Neutrophil (primary cell): ENCODE data around the gene STRA6.

ENCODE experiments used
- H3K27ac ChIP-seq: fragments of 200-600 bp; sonication (generic); 2 replicates; pipeline ENCODE4 v1.5.1; 2016; ENCODE audit warnings: mild to moderate bottlenecking, moderate library complexity
- H3K27me3 ChIP-seq: fragments of 200-600 bp; sonication (generic); 2 replicates; pipeline ENCODE4 v1.6.0; 2016; ENCODE audit warnings: mild to moderate bottlenecking
- H3K36me3 ChIP-seq: fragments of 200-600 bp; sonication (generic); 2 replicates; pipeline ENCODE4 v1.5.1; 2017
- H3K4me1 ChIP-seq, 2 experiments: fragments of 200-600 bp in 1 of 2; sonication (generic) in 1 of 2; 1 replicate in 1 of 2; 2 replicates in 1 of 2; pipeline versions ENCODE4 v1.5.1 to v1.6.1; 2013 to 2016; ENCODE audit warnings: low read depth in 1 of 2, low read length in 1 of 2, mild to moderate bottlenecking in 1 of 2, moderate library complexity in 1 of 2; ENCODE audit not compliant: control insufficient read depth in 1 of 2, insufficient read depth in 1 of 2
- H3K4me3 ChIP-seq, 2 experiments: fragments of 200-600 bp in 1 of 2; sonication (generic) in 1 of 2; 1 replicate in 1 of 2; 2 replicates in 1 of 2; pipeline ENCODE4 v1.5.1; 2013 to 2016; ENCODE audit warnings: low read depth in 1 of 2, low read length in 1 of 2, mild to moderate bottlenecking in 1 of 2, moderate library complexity in 1 of 2
- H3K9me3 ChIP-seq: fragments of 200-600 bp; sonication (generic); 2 replicates; pipeline ENCODE4 v1.5.1; 2016
- TF ChIP-seq, protein P1 (sequence below): fragments of 200-600 bp; sonication (generic); IDR thresholded peaks from 2 replicates; pipeline ENCODE4 v1.5.1; 2016; ENCODE audit warnings: antibody characterized with exemption

Gene STRA6

DNA sequence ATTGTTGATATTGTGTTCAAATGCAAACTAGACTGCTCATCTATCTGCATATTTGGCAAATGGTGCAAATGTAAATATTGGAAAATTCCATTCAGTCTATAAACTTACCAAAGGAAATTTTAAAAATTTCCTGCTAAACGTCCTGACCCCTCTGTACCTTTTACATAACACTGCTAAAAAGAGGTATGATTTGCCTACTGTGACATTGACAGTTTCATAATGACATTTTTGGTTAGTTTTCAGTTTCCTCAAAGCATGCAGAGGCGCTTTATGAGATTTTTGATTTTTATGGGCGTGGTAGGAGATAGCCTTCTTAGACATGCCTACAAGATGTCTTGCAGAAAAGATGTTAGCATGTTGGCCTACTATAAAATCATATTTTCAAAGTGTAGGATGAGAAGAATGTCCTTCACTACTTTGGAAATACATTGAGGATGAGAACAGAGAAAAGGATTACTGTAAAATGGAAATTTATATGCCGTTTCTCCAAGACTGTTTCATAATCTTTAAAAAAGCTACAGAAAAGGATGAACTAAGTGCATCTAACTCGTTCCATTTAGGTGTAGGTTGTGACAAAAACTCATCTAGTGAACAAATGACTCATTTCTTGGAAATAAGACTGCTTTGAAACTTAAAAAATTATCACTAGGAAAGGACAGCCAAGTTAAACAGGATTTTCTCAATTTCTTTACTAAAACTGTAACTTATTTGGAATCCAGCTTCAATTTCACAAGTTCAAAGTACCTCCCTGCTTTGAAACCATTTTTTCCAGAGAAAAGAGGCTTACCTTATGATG, 43.5 kb downstream of the STRA6 start:
- Histone ChIP-seq H3K27me3 (peaks cover 63% of the 10 kb centered on the region), H3K4me3 (no peak overlapping the region), H3K4me1 (no peaks in the 10 kb centered on the region), H3K9me3 (no peaks in the 10 kb centered on the region), H3K27ac (no peak overlapping the region), H3K36me3 (no peaks in the 10 kb centered on the region)
- TF ChIP-seq, protein P1, sequence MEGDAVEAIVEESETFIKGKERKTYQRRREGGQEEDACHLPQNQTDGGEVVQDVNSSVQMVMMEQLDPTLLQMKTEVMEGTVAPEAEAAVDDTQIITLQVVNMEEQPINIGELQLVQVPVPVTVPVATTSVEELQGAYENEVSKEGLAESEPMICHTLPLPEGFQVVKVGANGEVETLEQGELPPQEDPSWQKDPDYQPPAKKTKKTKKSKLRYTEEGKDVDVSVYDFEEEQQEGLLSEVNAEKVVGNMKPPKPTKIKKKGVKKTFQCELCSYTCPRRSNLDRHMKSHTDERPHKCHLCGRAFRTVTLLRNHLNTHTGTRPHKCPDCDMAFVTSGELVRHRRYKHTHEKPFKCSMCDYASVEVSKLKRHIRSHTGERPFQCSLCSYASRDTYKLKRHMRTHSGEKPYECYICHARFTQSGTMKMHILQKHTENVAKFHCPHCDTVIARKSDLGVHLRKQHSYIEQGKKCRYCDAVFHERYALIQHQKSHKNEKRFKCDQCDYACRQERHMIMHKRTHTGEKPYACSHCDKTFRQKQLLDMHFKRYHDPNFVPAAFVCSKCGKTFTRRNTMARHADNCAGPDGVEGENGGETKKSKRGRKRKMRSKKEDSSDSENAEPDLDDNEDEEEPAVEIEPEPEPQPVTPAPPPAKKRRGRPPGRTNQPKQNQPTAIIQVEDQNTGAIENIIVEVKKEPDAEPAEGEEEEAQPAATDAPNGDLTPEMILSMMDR: no peak

DNA sequence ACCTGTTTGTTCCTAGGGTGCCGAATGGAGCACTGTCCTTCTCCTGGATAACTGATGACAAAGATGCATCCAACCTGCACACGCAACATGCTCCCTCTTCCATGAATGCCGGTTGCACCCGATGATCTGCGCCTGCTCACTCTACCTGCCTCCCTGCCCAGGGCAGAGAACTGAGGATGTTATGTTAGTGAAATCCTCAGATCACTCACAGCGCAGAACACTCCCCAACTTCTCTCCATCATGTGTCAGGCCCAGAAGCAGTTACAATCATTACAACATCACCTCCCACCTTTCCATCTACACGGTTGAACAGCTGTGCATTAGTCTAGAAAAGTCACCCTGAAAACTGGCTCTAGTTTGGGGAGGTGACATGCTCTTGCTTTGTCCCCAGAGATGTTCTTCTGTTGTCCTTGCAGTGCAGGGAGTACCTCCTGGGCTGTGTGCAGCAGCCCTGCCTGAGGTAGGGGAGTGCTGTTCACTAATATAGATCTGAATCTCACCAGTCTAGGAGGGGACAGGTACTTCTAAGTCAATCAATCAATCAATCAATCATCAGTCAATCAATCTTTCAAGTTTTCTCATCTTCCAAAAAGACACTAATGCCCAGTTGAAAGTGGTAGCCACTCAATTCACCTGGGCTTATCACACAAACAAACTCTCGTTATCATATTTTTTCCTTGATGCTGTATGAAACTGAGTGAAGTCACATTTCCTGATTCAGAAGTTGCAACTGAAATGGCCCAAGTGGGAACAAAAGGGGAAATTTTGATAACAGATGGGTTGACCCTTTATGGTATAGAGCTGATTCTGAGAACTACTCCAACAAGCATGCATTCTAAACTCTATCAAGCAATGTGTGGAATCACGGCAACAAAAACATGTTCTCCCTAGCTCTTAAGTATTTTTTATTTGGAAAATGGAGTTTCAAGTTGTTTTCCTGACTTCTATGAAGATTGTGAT, 44.4 kb downstream of the STRA6 start:
- Histone ChIP-seq H3K4me3 (no peak overlapping the region), H3K36me3 (no peaks in the 10 kb centered on the region), H3K27me3 (peaks cover 63% of the 10 kb centered on the region), H3K4me1 (no peaks in the 10 kb centered on the region), H3K9me3 (no peaks in the 10 kb centered on the region), H3K27ac (no peak overlapping the region)
- TF ChIP-seq, protein P1: no peak

DNA sequence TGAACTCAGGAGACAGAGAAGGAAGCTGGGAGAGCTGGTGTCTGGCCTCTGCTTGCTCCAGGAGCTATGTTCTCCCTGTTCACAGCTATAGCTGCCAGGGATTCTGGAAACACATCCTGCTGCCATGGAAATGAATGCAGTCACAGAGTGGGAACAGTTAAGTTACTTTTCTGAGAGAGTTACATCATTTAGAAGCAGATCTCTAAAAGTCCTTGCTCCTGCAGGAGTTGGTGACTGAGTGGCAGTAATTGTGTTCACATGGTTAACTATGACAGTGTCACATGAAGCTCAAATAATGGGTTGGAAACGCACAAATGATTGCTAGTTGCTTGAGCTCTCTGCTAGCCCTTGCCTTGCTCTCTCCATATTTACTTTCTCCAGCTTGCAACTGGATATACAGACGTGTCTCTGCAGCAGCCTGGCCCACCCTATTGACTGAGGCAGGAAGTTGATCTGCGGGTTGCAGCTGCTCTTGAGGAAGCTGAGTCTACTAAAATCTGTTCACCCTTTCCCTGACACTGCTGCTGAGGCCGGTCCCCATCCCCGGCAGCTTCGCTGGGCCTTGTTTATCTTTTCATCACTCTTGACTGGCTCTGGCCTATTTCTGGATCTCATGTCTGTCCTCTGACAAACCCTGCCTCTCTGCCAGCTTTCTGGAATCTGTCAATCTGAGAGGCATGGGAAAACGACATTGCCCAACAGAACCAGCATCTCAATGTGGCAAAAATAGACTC, 45.7 kb downstream of the STRA6 start:
- TF ChIP-seq, protein P1: no peak
- no peak overlapping the region for H3K27ac ChIP-seq
- peaks cover 73% of the 10 kb centered on the region for H3K27me3 ChIP-seq
- H3K4me3 ChIP-seq: no peak overlapping the region
- no peaks in the 10 kb centered on the region for H3K36me3 ChIP-seq
- no peaks in the 10 kb centered on the region for H3K4me1 ChIP-seq
- no peaks in the 10 kb centered on the region for H3K9me3 ChIP-seq

DNA sequence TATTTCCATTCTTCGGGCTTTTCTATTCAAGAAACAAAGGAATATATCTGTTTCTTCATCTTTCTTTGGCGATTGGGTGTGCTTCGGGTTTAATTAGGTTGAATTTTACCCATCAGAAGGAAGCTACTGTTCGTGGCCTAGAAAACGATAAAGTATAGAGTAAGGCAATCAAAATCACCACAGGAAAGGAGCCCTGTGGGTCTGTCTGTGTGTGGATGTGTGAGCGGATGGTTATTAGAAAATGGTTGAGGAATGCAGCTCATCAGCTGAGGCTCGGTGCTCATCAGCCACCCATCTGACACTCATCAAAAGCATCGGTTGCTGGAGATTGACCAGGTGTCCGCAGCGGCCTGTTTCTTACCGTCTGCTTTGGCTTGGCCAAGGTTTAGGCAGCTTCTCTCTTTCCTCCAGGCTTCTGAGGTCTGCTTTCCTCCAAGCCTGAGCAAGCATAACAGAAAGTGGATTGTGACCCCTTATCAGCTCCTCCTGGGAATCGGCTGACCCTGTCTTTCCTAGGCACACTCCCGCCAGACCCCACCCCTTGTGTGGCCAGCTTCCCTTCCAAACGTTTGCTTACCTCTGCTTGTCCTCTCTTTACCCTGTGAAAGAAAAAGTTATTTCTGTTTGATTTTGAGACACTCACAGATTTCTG, 46.7 kb downstream of the STRA6 start:
- H3K27me3 ChIP-seq: peaks cover 81% of the 10 kb centered on the region
- TF ChIP-seq, protein P1: no peak

DNA sequence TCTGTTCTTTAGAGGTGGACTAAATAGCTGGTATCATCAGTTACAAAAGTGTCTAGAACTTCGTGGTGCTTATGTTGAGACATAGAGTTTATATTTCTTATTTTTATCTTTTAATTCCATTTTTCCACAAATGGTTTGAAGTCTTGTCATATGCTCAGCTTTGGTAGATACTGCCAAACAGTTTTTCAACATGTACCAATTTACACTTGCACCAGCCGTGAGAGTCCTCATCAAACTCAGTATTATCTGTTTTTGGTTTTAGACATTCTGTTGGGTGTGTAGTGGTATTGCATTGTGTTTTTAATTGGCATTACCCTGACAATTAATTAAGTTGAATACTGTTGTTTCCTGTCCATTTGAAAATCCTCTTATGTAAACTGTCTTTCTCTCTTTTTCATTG, 55.5 kb downstream of the STRA6 start:
- TF ChIP-seq, protein P1: no peak
- no peak overlapping the region for H3K27ac ChIP-seq
- no peaks in the 10 kb centered on the region for H3K36me3 ChIP-seq
- no peaks in the 10 kb centered on the region for H3K9me3 ChIP-seq
- no peaks in the 10 kb centered on the region for H3K4me1 ChIP-seq
- H3K27me3 ChIP-seq: peaks cover 86% of the 10 kb centered on the region
- no peak overlapping the region for H3K4me3 ChIP-seq

More for the DNA sequence above, 46.7 kb downstream of the STRA6 start:
- no peak overlapping the region for H3K4me3 ChIP-seq
- H3K4me1 ChIP-seq: no peaks in the 10 kb centered on the region
- H3K9me3 ChIP-seq: no peaks in the 10 kb centered on the region
- H3K27ac ChIP-seq: no peak overlapping the region
- no peaks in the 10 kb centered on the region for H3K36me3 ChIP-seq
